Left ventricle myocardium inferior (tissue), 1 donor: Measurements from ENCODE around the gene BRD7. TPM values are rescaled to one million over a fixed set of nuclear protein-coding genes. Genes with fewer than 3 reads are reported as not detected.

Source experiments
- DNase-seq: peaks from one replicate; pipeline ENCODE4 v3.0.0-alpha.2; 2020
- H3K27ac ChIP-seq: fragments of 200-600 bp; replicated peaks from 2 replicates; pipeline ENCODE4 v1.8.0; 2021
- H3K27me3 ChIP-seq: fragments of 200-600 bp; 2 replicates; pipeline ENCODE4 v1.8.0; 2021; ENCODE audit warnings: low read depth
- H3K36me3 ChIP-seq: fragments of 200-600 bp; 2 replicates; pipeline ENCODE4 v1.8.0; 2021
- H3K4me1 ChIP-seq: fragments of 200-600 bp; 2 replicates; pipeline ENCODE4 v1.8.0; 2021
- H3K4me3 ChIP-seq: fragments of 200-600 bp; 2 replicates; pipeline ENCODE4 v1.8.0; 2021; ENCODE audit warnings: mild to moderate bottlenecking, moderate library complexity
- H3K9me3 ChIP-seq: fragments of 200-600 bp; replicated peaks from 2 replicates; pipeline ENCODE4 v1.8.0; 2021
- intact Hi-C: fragments of 100-400 bp; cut with micrococcal nuclease; formaldehyde crosslinking; loops from one replicate; pipeline ENCODE4 v1.11.0; 2022
- total RNA-seq: library from RNA; stranded (reverse); fragmentation: NEBNext Ultra II Directional; extraction: Animal tissue kit (Norgen Biotek cat#: 25700); gene quantifications from one replicate; pipeline ENCODE4 v1.2.1, GENCODE V29; 2021
- TF ChIP-seq, protein P1 (sequence below): fragments of 200-600 bp; IDR thresholded peaks from 2 replicates; pipeline ENCODE4 v1.8.0; 2021; ENCODE audit warnings: antibody characterized with exemption, mild to moderate bottlenecking, borderline replicate concordance
- donor health status: DM: no; HTN: yes; CAD: no; lungs with severe emphysema.

BRD7 gene
- total RNA-seq, 1 donor from 2014 or later: 52.3 TPM

DNA sequence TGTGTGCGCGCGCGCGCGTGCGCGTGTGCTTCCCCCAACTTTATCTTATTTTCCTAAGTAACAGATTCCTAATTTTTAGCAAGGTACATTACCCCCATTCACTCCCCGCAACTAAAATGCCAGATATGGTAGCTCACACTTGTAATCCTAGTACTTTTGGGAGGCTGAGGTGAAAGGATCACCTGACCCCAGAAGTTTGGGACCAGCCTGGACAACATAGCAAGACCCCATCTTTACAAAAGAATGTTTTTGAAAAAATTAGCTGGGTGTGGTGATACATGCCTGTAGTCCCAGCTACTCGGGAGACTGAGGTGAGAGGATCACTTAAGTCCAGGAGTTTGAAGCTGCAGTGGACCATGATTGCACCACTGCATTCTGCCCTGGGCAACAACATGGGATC, 5.1 kb downstream of the BRD7 start:
- Histone ChIP-seq H3K4me1 (peaks cover 71% of the 10 kb centered on the region), H3K9me3 (no peaks in the 10 kb centered on the region), H3K36me3 (peaks cover 22% of the 10 kb centered on the region), H3K4me3 (no peak overlapping the region), H3K27me3 (no peaks in the 10 kb centered on the region), H3K27ac (no peak overlapping the region)
- intact Hi-C loops: no loop called here
- TF ChIP-seq, protein P1, sequence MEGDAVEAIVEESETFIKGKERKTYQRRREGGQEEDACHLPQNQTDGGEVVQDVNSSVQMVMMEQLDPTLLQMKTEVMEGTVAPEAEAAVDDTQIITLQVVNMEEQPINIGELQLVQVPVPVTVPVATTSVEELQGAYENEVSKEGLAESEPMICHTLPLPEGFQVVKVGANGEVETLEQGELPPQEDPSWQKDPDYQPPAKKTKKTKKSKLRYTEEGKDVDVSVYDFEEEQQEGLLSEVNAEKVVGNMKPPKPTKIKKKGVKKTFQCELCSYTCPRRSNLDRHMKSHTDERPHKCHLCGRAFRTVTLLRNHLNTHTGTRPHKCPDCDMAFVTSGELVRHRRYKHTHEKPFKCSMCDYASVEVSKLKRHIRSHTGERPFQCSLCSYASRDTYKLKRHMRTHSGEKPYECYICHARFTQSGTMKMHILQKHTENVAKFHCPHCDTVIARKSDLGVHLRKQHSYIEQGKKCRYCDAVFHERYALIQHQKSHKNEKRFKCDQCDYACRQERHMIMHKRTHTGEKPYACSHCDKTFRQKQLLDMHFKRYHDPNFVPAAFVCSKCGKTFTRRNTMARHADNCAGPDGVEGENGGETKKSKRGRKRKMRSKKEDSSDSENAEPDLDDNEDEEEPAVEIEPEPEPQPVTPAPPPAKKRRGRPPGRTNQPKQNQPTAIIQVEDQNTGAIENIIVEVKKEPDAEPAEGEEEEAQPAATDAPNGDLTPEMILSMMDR: no peak
- DNase-seq: no peak

DNA sequence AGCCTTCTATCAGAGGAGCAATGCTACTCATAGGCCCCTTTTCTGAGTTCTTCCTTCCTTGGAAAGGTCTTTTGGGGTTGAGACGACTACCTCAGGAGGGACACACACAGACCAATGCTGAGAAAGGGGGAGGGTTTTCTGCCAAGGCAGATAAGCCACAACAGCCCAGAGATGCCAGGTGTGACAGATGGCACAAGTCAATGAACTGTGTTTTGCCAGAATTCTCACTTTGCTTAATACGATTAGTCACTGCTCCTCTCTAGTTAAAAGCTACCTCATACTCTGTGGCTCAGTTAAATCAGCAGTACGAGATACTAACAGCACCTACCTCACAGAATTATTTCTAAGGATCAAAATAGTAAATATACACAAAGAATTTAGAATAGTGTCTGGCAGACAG, 8.0 kb downstream of the BRD7 start:
- no peak for DNase-seq
- Histone ChIP-seq H3K4me3 (no peak overlapping the region), H3K27me3 (no peaks in the 10 kb centered on the region), H3K4me1 (peaks cover 43% of the 10 kb centered on the region), H3K27ac (no peak overlapping the region), H3K36me3 (peaks cover 35% of the 10 kb centered on the region), H3K9me3 (no peaks in the 10 kb centered on the region)
- intact Hi-C loops: no loop called here
- TF ChIP-seq, protein P1: no peak

DNA sequence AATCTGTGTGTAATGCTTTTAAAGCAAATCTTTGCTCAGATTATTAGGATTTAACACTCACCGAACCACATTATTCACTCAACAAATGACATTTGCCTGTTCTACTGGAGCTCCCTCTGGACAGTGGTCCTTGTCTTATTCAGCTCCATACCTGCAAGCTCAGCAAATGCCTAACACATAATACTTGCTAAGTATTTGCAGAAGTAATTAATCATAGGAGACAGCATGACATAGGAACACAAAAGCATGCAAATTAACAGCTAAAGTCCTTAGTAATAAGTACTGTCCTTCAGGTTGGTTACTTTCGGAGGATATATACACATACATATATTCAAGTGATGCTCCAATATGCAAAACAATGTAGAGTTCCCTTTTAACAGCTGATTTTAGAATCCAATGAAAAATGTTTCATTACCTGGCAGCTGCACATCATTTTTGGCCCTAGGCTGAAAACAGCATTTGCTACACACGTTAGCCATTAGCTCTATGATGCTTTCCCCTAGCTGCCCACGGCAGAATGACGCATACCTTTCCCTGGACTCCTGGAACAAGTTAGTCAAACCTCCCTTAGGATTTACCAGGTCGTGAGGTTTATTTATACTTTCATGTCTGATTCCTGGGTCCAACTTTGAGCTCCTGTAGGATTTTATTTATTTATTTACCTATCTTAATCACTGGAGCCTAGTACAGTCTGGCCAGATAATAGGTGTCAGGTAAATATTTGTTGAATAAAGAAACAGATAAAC, 8.6 kb downstream of the BRD7 start:
- intact Hi-C loops: no loop called here
- TF ChIP-seq, protein P1: no peak
- H3K9me3 ChIP-seq: no peaks in the 10 kb centered on the region
- peaks cover 36% of the 10 kb centered on the region for H3K36me3 ChIP-seq
- H3K27me3 ChIP-seq: no peaks in the 10 kb centered on the region
- no peak for DNase-seq
- H3K27ac ChIP-seq: no peak overlapping the region
- no peak overlapping the region for H3K4me3 ChIP-seq
- peaks cover 37% of the 10 kb centered on the region for H3K4me1 ChIP-seq

DNA sequence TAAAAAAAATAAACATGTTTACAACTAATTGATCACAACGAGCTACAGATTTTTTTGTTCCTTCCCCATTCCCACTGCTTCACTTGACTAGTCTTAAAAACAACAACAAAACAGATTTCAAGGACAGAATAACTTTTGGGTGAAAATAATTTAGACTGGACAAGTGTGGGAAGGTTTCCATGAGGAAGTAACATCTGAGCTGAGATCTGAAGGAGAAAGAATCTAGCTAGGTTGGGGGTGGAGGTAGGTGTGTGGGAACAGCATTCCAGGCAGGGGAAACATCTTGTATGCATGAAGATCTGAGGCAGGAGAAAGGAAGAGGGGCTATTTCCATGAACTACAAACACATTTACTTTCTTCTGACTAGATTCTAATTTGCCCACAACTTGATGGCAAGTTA, 9.2 kb downstream of the BRD7 start:
- H3K36me3 ChIP-seq: peaks cover 32% of the 10 kb centered on the region
- H3K9me3 ChIP-seq: no peaks in the 10 kb centered on the region
- peaks cover 33% of the 10 kb centered on the region for H3K4me1 ChIP-seq
- TF ChIP-seq, protein P1: no peak
- no peak for DNase-seq
- no peaks in the 10 kb centered on the region for H3K27me3 ChIP-seq
- intact Hi-C loops: loop anchor here (10.0 kb wide), 1 partner anchor 135 kb away; no protein-coding TSS in a partner anchor
- H3K4me3 ChIP-seq: no peak overlapping the region
- H3K27ac ChIP-seq: no peak overlapping the region

DNA sequence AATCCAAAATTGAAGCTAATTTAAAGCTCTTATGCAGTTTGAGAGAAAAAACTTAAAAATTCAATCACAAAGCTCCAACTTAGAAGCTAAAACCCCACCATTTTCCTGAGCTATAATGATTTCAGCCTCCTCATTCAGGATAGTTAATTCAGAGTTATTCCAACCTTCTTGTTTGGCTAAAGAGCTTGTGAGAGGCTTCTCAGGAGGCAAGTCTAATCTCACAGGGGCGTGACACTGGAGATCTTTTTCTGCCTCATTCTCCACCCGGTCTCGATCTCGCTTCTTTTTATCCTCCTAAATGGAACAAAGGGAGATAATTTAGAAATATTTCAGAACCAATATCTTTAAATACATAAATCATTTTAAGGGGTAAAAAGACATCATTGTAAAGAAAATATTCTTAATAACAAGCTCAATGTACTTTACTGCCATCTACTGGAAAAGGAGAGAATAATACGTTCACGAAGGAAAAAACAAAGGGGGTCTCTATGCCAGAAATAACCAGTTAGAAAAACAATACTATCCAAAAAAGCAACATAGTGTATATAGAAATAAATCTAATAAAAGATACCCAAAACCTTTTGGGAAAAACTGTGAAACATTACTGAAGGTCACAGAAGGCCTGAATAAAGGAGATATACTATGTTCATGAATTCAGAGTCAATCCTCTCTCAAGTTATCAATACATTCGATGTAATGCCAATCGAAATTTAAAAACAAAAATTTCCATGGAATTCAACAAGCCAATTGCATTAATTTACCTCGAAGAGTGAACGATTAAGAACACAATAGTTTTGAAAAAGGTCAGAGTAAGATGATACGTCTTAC, 13.9 kb downstream of the BRD7 start:
- Histone ChIP-seq H3K9me3 (no peaks in the 10 kb centered on the region), H3K4me3 (no peak overlapping the region), H3K36me3 (peaks cover 60% of the 10 kb centered on the region), H3K27me3 (no peaks in the 10 kb centered on the region), H3K27ac (no peak overlapping the region), H3K4me1 (peaks cover 6% of the 10 kb centered on the region)
- no peak for DNase-seq
- intact Hi-C loops: loop anchor here (10.0 kb wide), 1 partner anchor 130 kb away; no protein-coding TSS in a partner anchor
- TF ChIP-seq, protein P1: peak; percentile 66
